GM12878 (cell line): ENCODE results near the gene TRIM54. TPM values are rescaled to one million over a fixed set of nuclear protein-coding genes. Genes with fewer than 3 reads are reported as not detected.

ENCODE experiments used
- ATAC-seq: fragments of 200-7000 bp; cut with Tn5 transposase; 3 replicates; pipeline ENCODE4 v1.9.1; 2020; ENCODE audit warnings: mild to moderate bottlenecking, moderate library complexity
- BruUV-seq: library from RNA; stranded (reverse); fragments of 400-500 nt; replicated peaks from 2 replicates; lab custom pipeline; 2021; lab: Mats Ljungman, UMichigan
- CTCF ChIA-PET: fragments of 300-600 bp; sonication (Branson Sonifier 250); formaldehyde crosslinking; extraction: SDS; loops from one replicate; lab custom pipeline; 2021; ENCODE audit warnings: inconsistent platforms; lab: Yijun Ruan, JAX
- POLR2A ChIA-PET: fragments of 350-600 bp; formaldehyde crosslinking; extraction: SDS; loops from one replicate; lab custom pipeline; 2021; ENCODE audit warnings: inconsistent platforms; lab: Charles Lee
- RAD21 ChIA-PET: fragments of 300-600 bp; sonication (Branson Sonifier 250); formaldehyde crosslinking; loops from one replicate; lab custom pipeline; 2023; ENCODE audit warnings: antibody characterized with exemption; ENCODE audit not compliant: unreplicated experiment; lab: Charles Lee
- SMC1A ChIA-PET: fragments of 300-600 bp; sonication (Branson Sonifier 250); formaldehyde crosslinking; loops from one replicate; lab custom pipeline; 2023; ENCODE audit not compliant: unreplicated experiment, uncharacterized antibody; lab: Charles Lee
- DNase-seq: peaks from one replicate; pipeline ENCODE4 v3.0.0-alpha.2; 2011; ENCODE audit warnings: low read depth, low spot score
- FAIRE-seq: peaks from 3 replicates; lab custom pipeline; 2011; peaks lifted over from hg19 to GRCh38; lab: Jason Lieb, UNC
- H2AFZ ChIP-seq: 2 replicates; pipeline ENCODE4 v1.6.0; 2011; ENCODE audit warnings: low read depth, low read length, control low read depth; ENCODE audit not compliant: control insufficient read depth
- H3K27ac ChIP-seq: 2 replicates; pipeline ENCODE4 v1.5.1; 2011; ENCODE audit warnings: control low read depth; ENCODE audit not compliant: control insufficient read depth, insufficient read depth
- H3K27me3 ChIP-seq, 2 experiments: replicated peaks in 1 of 2; 2 replicates each; pipeline versions ENCODE4 v1.6.0 to v1.6.1; 2011; ENCODE audit warnings: low read length in 1 of 2; ENCODE audit not compliant: control insufficient read depth in 2 of 2, insufficient read depth in 2 of 2
- H3K36me3 ChIP-seq, 2 experiments: 2 replicates each; pipeline ENCODE4 v1.5.1; 2011; ENCODE audit warnings: low read length in 1 of 2; ENCODE audit not compliant: control insufficient read depth in 2 of 2, insufficient read depth in 2 of 2
- H3K4me1 ChIP-seq: 2 replicates; pipeline ENCODE4 v1.6.1; 2011; ENCODE audit warnings: mild to moderate bottlenecking, low read length, moderate library complexity, mixed read lengths; ENCODE audit not compliant: control insufficient read depth, insufficient read depth
- H3K4me2 ChIP-seq: 2 replicates; pipeline ENCODE4 v1.6.0; 2011; ENCODE audit warnings: control low read depth; ENCODE audit not compliant: control insufficient read depth, insufficient read depth
- H3K4me3 ChIP-seq: fragments of 200-600 bp; sonication (generic); 2 replicates; pipeline ENCODE4 v1.5.1; 2016
- H3K79me2 ChIP-seq: 2 replicates; pipeline ENCODE4 v1.6.0; 2011; ENCODE audit warnings: low read length; ENCODE audit not compliant: control insufficient read depth, insufficient read depth
- H3K9ac ChIP-seq: 2 replicates; pipeline ENCODE4 v1.8.0; 2011; ENCODE audit warnings: low read length, control low read depth, mixed read lengths; ENCODE audit not compliant: control insufficient read depth, insufficient read depth
- H3K9me3 ChIP-seq: replicated peaks from 3 replicates; pipeline ENCODE4 v1.5.1; 2011; ENCODE audit warnings: mild to moderate bottlenecking, low read length; ENCODE audit not compliant: control insufficient read depth, insufficient read depth
- H4K20me1 ChIP-seq: 2 replicates; pipeline ENCODE4 v1.6.0; 2011; ENCODE audit not compliant: control insufficient read depth, insufficient read depth
- ASH2L ChIP-seq: fragments of 300-600, 200-600 bp; sonication (generic); IDR thresholded peaks from 2 replicates; pipeline ENCODE4 v1.6.1; 2017; ENCODE audit warnings: low read depth, mild to moderate bottlenecking, borderline replicate concordance
- ATF2 ChIP-seq: IDR thresholded peaks from 2 replicates; pipeline ENCODE4 v1.6.1; 2012; ENCODE audit warnings: low read length, inconsistent platforms
- BMI1 ChIP-seq: fragments of 450-650 bp; IDR thresholded peaks from 2 replicates; pipeline ENCODE4 v1.6.1; 2016; ENCODE audit warnings: mild to moderate bottlenecking, moderate library complexity, borderline replicate concordance
- CREB1 ChIP-seq: IDR thresholded peaks from 2 replicates; pipeline ENCODE4 v1.6.1; 2012; ENCODE audit warnings: low read depth, mild to moderate bottlenecking, inconsistent platforms
- E2F8 ChIP-seq: fragments of 450-650 bp; IDR thresholded peaks from 2 replicates; pipeline ENCODE4 v1.6.1; 2018; ENCODE audit warnings: mild to moderate bottlenecking, low read depth, moderate library complexity; ENCODE audit not compliant: partially characterized antibody
- REST ChIP-seq: IDR thresholded peaks from 2 replicates; pipeline ENCODE4 v1.6.1; 2012; ENCODE audit warnings: mild to moderate bottlenecking, low read depth, low read length
- SKIL ChIP-seq: fragments of 450-650 bp; IDR thresholded peaks from 2 replicates; pipeline ENCODE4 v1.6.1; 2017; ENCODE audit warnings: mild to moderate bottlenecking, low read depth, inconsistent platforms; ENCODE audit not compliant: poor library complexity, severe bottlenecking
- SUZ12 ChIP-seq: fragments of 200-600 bp; sonication (generic); IDR thresholded peaks from one replicate; pipeline ENCODE4 v1.6.1; 2018; ENCODE audit warnings: antibody characterized with exemption, mild to moderate bottlenecking; ENCODE audit not compliant: unreplicated experiment
- YBX1 ChIP-seq: fragments of 450-650 bp; IDR thresholded peaks from 2 replicates; pipeline ENCODE4 v1.6.1; 2016; ENCODE audit warnings: antibody characterized with exemption
- ZSCAN29 ChIP-seq: fragments of 450-650 bp; IDR thresholded peaks from 2 replicates; pipeline ENCODE4 v1.6.1; 2017; ENCODE audit warnings: mild to moderate bottlenecking, moderate library complexity
- WGBS: methylation state at CpG from one replicate; pipeline ENCODE4 v1.1.6; 2016; ENCODE audit warnings: low lambda C conversion rate; ENCODE audit not compliant: insufficient replicate concordance, insufficient coverage; ENCODE audit errors: missing lambda C conversion rate; 5-methylcytosine and 5-hydroxymethylcytosine counted together
- in situ Hi-C: fragments of 300-500 bp; cut with MboI; formaldehyde crosslinking; loops from 9 replicates; pipeline ENCODE4 v1.14.3; 2018; ENCODE audit warnings: mixed read lengths
- intact Hi-C: fragments of 100-400 bp; cut with micrococcal nuclease; formaldehyde crosslinking; loops from one replicate; pipeline ENCODE4 v1.14.2; 2022; ENCODE audit not compliant: unreplicated experiment
- polyA plus RNA-seq, 11 experiments: library from polyadenylated mRNA; depleted of rRNA in 4 of 11; unstranded in 6 of 11; stranded (reverse) in 5 of 11; fragments of >200 nt; fragmentation: Nextera tagmentation in 4 of 11; fragmentation: Illumina TruSeq in 1 of 11; extraction: Ambion mirVana in 4 of 11; extraction: Trizol in 1 of 11; gene quantifications; 1 replicate in 1 of 11; 2 replicates in 10 of 11; pipeline versions ENCODE4 v1.2.1 to v1.2.3, GENCODE V29; 2011 to 2016; ENCODE audit warnings: inconsistent platforms in 2 of 11, missing spikeins in 2 of 11, low read depth in 1 of 11
- total RNA-seq, 4 experiments: library from RNA; depleted of rRNA in 3 of 4; stranded (reverse); fragments of >200 nt in 3 of 4; fragmentation: Illumina TruSeq in 1 of 4; extraction: Trizol in 1 of 4; gene quantifications; 2 replicates each; pipeline versions ENCODE4 v1.2.1 to v1.2.3, GENCODE V29; 2013 to 2021

The TRIM54 gene
- total and polyA plus RNA-seq, 10 of the 15 experiments (the other 5 are each of a cell fraction or from before 2014, with no cell fraction given) = 0.03 to 0.08 TPM; not detected in 8

- no peak for TF ChIP-seq SKIL
Observed at GRCh38 chr2:27275211-27276150, 6.7 kb upstream of the TRIM54 start, which contains the start of gene DNAJC5G (continued).

GRCh38 chr2:27278010-27278409, 4.2 kb upstream of the TRIM54 start:
- CTCF ChIA-PET = interaction anchor here (0.6 to 9.6 kb wide), 7 partner anchors 10 to 184 kb away, joined by 3 to 132 read pairs (median 18); no protein-coding TSS in a partner anchor
- H3K4me2 ChIP-seq = no peak overlapping the region
- no peak overlapping the region for H3K4me3 ChIP-seq
- H3K36me3 ChIP-seq = no peaks in the 10 kb centered on the region
- H2AFZ ChIP-seq = no peak overlapping the region
- H3K27me3 ChIP-seq = peaks cover 0 to 6% of the 10 kb centered on the region in 2 experiments; a peak in 2 of 4 replicates
- ATAC-seq (no peak), FAIRE-seq (no peak), DNase-seq (no peak)
- RAD21 ChIA-PET = interaction anchor here (0.6 to 3.4 kb wide), 4 partner anchors 27 to 179 kb away, joined by 3 to 39 read pairs (median 6); no protein-coding TSS in a partner anchor
- no TSS peak for BruUV-seq
- intact Hi-C loops (no loop called here), in situ Hi-C loops (no loop called here)
- SMC1A ChIA-PET = interaction anchor here (3.9 kb wide), 1 partner anchor 25 kb away, joined by 17 read pairs; no protein-coding TSS in a partner anchor
- WGBS = 0% methylated on average over 1 of the region's 1 CpG
- POLR2A ChIA-PET = no interaction called here
- H3K4me1 ChIP-seq = no peaks in the 10 kb centered on the region
- H3K27ac ChIP-seq = no peak overlapping the region
- H4K20me1 ChIP-seq = no peaks in the 10 kb centered on the region
- H3K79me2 ChIP-seq = no peaks in the 10 kb centered on the region
- H3K9ac ChIP-seq = no peak overlapping the region
- H3K9me3 ChIP-seq = no peaks in the 10 kb centered on the region
- no peak for TF ChIP-seq YBX1
- no peak for TF ChIP-seq CREB1
- TF ChIP-seq BMI1 = no peak
- TF ChIP-seq REST = no peak
- TF ChIP-seq ASH2L = no peak
- TF ChIP-seq SUZ12 = no peak
- no peak for TF ChIP-seq ZSCAN29
- no peak for TF ChIP-seq ATF2
- no peak for TF ChIP-seq E2F8
